Cardiac fibroblast (primary cell): ENCODE data around the gene APOC3.

ENCODE experiments used
- DNase-seq, 2 donors: peaks; one replicate each; pipeline versions ENCODE4 v3.0.0 to v3.0.0-alpha.2; 2010; ENCODE audit warnings: low read depth in 2 of 2
- H3K4me3 ChIP-seq, 2 donors: replicated peaks in 1 of 2; 1 replicate in 1 of 2; 2 replicates in 1 of 2; pipeline ENCODE4 v1.5.1; 2011; ENCODE audit warnings: low read depth in 2 of 2, low read length in 2 of 2, mild to moderate bottlenecking in 2 of 2, moderate library complexity in 1 of 2
- TF ChIP-seq, protein P1 (sequence below): IDR thresholded peaks from one replicate; pipeline ENCODE4 v1.5.1; 2011; ENCODE audit warnings: low read depth, mild to moderate bottlenecking, low read length, inconsistent platforms

Gene APOC3

DNA sequence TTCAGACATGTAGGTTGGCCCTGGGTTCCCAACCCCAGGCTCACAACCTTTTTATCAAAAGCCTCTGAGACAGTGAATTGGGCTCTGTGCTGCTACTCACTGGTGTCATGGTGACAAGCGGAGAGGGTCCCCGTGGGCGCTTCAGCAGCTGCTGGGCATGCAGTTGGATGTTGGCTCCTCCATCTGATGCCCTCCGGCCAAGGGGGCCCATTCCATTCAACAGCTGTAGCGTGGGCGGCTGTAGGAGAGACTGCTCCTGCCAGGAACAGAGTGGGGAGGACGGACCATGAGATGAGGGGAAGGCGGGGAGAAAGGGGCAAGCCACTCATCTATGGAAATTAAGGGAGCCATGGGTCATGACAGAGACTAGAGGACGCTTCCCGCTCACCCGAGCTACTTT lies 43.7 kb downstream of the APOC3 start:
- no peak overlapping the region for H3K4me3 ChIP-seq
- DNase-seq = no peak
- TF ChIP-seq, protein P1, sequence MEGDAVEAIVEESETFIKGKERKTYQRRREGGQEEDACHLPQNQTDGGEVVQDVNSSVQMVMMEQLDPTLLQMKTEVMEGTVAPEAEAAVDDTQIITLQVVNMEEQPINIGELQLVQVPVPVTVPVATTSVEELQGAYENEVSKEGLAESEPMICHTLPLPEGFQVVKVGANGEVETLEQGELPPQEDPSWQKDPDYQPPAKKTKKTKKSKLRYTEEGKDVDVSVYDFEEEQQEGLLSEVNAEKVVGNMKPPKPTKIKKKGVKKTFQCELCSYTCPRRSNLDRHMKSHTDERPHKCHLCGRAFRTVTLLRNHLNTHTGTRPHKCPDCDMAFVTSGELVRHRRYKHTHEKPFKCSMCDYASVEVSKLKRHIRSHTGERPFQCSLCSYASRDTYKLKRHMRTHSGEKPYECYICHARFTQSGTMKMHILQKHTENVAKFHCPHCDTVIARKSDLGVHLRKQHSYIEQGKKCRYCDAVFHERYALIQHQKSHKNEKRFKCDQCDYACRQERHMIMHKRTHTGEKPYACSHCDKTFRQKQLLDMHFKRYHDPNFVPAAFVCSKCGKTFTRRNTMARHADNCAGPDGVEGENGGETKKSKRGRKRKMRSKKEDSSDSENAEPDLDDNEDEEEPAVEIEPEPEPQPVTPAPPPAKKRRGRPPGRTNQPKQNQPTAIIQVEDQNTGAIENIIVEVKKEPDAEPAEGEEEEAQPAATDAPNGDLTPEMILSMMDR = no peak

- peak in 1 of 2 donors; percentile 44 for DNase-seq
- TF ChIP-seq, protein P1 = no peak
These were observed 44.5 kb downstream of the APOC3 start for GRCh38 chr11:116874251-116874650.

GRCh38 chr11:116875194-116875593 lies 45.5 kb downstream of the APOC3 start:
- H3K4me3 ChIP-seq = no peak overlapping the region
- DNase-seq = no peak
- TF ChIP-seq, protein P1 = no peak

More at GRCh38 chr11:116874251-116874650, 44.5 kb downstream of the APOC3 start:
- H3K4me3 ChIP-seq = no peak overlapping the region

- DNase-seq = no peak
- no peak overlapping the region for H3K4me3 ChIP-seq
- TF ChIP-seq, protein P1 = no peak
These were observed 46.9 kb downstream of the APOC3 start for GRCh38 chr11:116876656-116877055.

DNA sequence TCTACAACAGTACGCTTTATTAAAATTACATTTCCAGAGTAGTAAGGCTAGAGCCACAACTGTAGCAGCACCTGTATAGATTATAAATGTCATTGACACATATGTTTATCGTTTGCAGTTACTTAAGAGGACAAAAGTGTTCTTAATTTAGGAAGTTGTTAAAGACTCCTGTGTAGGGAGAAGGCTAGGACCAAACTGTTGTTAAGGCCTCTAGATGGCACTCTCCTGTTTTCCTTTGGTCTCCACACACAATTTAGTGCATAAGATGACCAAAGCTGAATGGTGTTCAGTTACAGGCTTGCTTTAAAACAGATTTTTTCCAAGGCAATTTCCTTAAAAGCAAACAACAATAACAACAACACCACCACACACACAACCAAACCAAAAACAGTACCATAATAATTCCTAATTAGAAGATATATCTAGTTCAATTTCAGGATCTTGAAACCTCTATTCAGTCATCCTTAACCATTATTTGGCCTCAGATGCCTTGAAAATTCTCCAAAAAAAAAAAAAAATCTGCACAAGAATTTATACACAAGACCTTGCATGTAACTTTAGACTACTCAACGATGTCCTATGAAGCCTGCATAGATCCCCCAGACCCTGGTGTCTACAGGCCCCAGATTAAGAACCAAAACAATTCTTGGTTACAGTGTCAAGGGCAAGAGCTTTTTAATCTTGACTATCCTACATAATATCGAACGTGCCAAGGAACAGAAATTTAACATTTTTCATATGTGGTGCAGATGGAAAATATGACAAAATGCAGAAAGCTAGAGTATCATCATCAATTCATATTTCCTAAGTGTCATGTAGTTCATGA lies 50.3 kb downstream of the APOC3 start:
- TF ChIP-seq, protein P1 = peak; percentile 78
- no peak overlapping the region for H3K4me3 ChIP-seq
- peak; percentile 88 to 89 for DNase-seq

- H3K4me3 ChIP-seq = no peak overlapping the region
- TF ChIP-seq, protein P1 = no peak
- DNase-seq = no peak
These were observed 51.4 kb downstream of the APOC3 start for GRCh38 chr11:116881143-116881542.
